Right lobe of liver (tissue), 4 donors: ENCODE data around the gene TRAF4.

ENCODE experiments used
- CTCF ChIP-seq, 4 donors: fragments of 200-600 bp in 3 of 4; fragments of 450-650 bp in 1 of 4; IDR thresholded peaks; one replicate each; pipeline versions ENCODE4 v1.5.1 to v1.8.0; 2016 to 2022; ENCODE audit warnings: antibody characterized with exemption in 4 of 4, mild to moderate bottlenecking in 2 of 4
- POLR2A ChIP-seq: fragments of 450-650 bp; IDR thresholded peaks from one replicate; pipeline ENCODE4 v1.6.1; 2017; ENCODE audit warnings: antibody characterized with exemption, mild to moderate bottlenecking
- donor health status: DM: no; HTN: no; CAD: no.
- donor health status: DM: no; HTN: no; CAD: no.
- donor health status: DM: no; HTN: yes; CAD: no.

DNA sequence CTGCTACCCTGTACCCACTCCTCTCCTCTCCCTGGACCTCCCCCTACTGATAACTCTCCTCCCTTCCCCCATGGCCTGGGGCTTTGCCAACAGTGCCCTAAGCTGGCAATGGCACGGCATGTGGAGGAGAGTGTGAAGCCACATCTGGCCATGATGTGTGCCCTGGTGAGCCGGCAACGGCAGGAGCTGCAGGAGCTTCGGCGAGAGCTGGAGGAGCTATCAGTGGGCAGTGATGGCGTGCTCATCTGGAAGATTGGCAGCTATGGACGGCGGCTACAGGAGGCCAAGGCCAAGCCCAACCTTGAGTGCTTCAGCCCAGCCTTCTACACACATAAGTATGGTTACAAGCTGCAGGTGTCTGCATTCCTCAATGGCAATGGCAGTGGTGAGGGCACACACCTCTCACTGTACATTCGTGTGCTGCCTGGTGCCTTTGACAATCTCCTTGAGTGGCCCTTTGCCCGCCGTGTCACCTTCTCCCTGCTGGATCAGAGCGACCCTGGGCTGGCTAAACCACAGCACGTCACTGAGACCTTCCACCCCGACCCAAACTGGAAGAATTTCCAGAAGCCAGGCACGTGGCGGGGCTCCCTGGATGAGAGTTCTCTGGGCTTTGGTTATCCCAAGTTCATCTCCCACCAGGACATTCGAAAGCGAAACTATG is 5.2 kb downstream of the TRAF4 start:
- TF ChIP-seq CTCF (IDR thresholded peaks at IDR 0.05) (no peak), POLR2A (no peak)
